Loucy (cell line): ENCODE results near the gene PARD6G.

Source experiments
- EZH2phosphoT487 ChIP-seq: fragments of 200-600 bp; IDR thresholded peaks from 2 replicates; pipeline ENCODE4 v1.6.1; 2018; ENCODE audit warnings: antibody characterized with exemption, mild to moderate bottlenecking, moderate library complexity, borderline replicate concordance
- TF ChIP-seq, protein P1 (sequence below): fragments of 200-600 bp; sonication (generic); conservative IDR thresholded peaks from 2 replicates; pipeline ENCODE4 v1.5.1; 2014; ENCODE audit warnings: mild to moderate bottlenecking, antibody characterized with exemption, low read length

DNA sequence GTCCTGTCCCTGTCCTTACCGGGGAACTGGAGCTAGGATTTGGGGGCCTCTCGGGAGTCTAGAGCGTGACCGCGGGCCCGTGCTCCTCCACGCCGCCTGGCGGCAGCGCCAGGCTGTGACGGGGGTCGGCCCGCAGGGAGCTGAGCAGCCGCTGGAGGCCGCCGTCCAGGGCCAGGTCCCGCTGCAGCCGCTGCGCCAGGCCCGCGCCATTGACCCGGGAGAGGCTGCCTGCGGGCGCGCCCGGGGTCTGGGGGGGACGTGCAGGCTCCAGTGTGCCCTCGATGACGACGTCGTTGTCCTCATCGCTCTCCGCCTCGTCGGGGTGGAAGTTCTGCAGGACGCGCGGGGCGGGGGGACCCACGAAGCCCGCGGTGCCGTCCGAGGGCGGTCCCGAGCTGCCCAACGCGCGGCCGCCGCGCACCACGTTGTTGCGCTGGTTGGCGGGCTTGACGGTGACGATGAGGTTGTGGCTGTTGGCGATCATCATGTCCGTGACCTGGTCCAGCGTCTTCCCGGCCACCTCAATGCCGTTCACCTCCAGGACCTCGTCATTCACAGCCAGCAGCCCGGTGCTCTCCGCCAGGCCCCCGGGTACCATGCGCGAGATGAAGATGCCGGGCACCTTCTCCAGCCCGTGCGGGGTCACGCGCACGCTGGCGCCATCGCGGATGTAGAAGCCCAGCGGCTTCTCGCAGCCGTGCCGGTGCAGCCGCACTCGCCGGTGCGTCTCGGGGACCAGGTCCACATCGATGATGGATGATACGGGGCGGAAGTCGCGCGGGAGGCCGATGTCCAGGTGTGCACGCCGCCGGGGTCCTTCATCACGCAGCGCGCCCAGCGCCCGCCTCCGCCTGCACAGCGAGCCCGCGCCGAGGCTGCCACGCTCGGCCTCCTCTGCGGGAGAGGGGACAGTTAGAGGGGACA, 87.3 kb downstream of the PARD6G start:
- TF ChIP-seq, protein P1, sequence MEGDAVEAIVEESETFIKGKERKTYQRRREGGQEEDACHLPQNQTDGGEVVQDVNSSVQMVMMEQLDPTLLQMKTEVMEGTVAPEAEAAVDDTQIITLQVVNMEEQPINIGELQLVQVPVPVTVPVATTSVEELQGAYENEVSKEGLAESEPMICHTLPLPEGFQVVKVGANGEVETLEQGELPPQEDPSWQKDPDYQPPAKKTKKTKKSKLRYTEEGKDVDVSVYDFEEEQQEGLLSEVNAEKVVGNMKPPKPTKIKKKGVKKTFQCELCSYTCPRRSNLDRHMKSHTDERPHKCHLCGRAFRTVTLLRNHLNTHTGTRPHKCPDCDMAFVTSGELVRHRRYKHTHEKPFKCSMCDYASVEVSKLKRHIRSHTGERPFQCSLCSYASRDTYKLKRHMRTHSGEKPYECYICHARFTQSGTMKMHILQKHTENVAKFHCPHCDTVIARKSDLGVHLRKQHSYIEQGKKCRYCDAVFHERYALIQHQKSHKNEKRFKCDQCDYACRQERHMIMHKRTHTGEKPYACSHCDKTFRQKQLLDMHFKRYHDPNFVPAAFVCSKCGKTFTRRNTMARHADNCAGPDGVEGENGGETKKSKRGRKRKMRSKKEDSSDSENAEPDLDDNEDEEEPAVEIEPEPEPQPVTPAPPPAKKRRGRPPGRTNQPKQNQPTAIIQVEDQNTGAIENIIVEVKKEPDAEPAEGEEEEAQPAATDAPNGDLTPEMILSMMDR = no peak
- TF ChIP-seq EZH2phosphoT487 = no peak
